Right cardiac atrium (tissue), 5 donors: ENCODE results near the gene PAMR1. TPM values are rescaled to one million over a fixed set of nuclear protein-coding genes. Genes with fewer than 3 reads are reported as not detected.

Experiments
- ATAC-seq, 2 donors: fragments of 200-7000 bp; cut with Tn5 transposase; one replicate each; pipeline versions ENCODE4 v1.8.0 to v1.9.1; 2020; ENCODE audit warnings: moderate library complexity in 2 of 2, mild to moderate bottlenecking in 1 of 2
- DNase-seq, 3 donors: peaks; one replicate each; pipeline ENCODE4 v3.0.0-alpha.2; 2020
- H3K27ac ChIP-seq: one replicate; pipeline ENCODE4 v1.5.1; 2013; ENCODE audit warnings: mild to moderate bottlenecking, low read length, control low read depth, moderate library complexity
- H3K27me3 ChIP-seq: one replicate; pipeline ENCODE4 v1.6.1; 2013; ENCODE audit not compliant: control insufficient read depth, insufficient read depth
- H3K4me1 ChIP-seq: one replicate; pipeline ENCODE4 v1.6.1; 2013; ENCODE audit warnings: low read length; ENCODE audit not compliant: control insufficient read depth, insufficient read depth
- H3K4me3 ChIP-seq: one replicate; pipeline ENCODE4 v1.5.1; 2013; ENCODE audit warnings: low read length, control low read depth
- H3K9me3 ChIP-seq: one replicate; pipeline ENCODE4 v1.6.1; 2013; ENCODE audit warnings: low read length; ENCODE audit not compliant: control insufficient read depth
- WGBS: extraction: QIAGEN DNeasy Blood & Tissue Kit; methylation state at CpG from one replicate; pipeline ENCODE4 v1.1.7; 2013; 5-methylcytosine and 5-hydroxymethylcytosine counted together
- intact Hi-C, 4 donors: fragments of 100-400 bp; cut with DNase I; formaldehyde crosslinking; loops; one replicate each; pipeline versions ENCODE4 v1.11.0 to v1.14.0; 2022 to 2023
- polyA plus RNA-seq: library from polyadenylated mRNA; stranded (reverse); fragments of 200-250 nt; gene quantifications from one replicate; pipeline ENCODE4 v1.2.3, GENCODE V29; 2013
- total RNA-seq, 4 donors: library from RNA; stranded (reverse); fragmentation: NEBNext Ultra II Directional; extraction: Animal tissue kit (Norgen Biotek cat#: 25700); gene quantifications; one replicate each; pipeline ENCODE4 v1.2.1, GENCODE V29; 2021
- donor health status: healthy with polysubstance abuse.
- donor health status: DM: no; HTN: yes; CAD: no.
- donor health status: DM: no; HTN: no; CAD: no.
- donor health status: DM: no; HTN: yes; CAD: no; lungs with severe emphysema.
- donor health status: DM: yes; HTN: yes; CAD: no.

The PAMR1 gene
- total and polyA plus RNA-seq, 5 donors: 5.7 to 23.6 (median 8.6) TPM

DNA sequence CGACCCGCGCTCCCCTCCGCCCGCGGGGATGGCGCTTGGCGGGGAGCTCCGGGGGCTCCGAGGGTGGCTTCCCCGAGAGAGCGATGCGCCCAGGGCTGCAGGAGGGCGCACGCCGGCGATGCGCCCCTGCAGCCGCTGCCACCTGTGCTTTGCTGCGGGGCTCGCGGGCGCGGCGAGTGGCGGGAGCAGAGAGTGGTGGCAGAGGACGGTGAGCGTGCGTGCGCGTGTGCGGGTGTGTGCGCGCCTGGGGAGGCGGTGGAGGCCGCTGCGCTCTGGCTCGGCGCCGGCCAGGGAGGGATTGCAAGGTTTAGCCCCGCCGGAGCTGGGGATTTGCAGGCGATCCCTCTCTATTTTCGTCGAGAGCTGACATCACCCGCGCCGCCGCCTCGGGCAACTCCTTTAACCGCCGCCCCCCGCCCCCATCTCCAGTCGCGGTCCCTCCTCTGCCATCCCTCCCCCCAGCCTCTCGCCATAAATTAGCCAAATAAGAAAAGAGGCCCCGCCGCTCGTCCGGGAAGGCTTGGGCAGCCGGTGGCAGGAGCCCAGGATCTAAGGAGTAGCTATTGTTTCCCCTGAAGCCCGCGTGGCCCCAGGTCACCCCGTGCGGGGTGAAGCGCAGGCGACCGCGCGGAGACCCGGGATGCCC is 106.1 kb downstream of the PAMR1 start, which contains the start of gene SLC1A2:
Gene SLC1A2, minus strand, starts transcription at position 375 of the 646 bp plus-strand sequence. CDS start 592 bp downstream, outside the sequence.
- intact Hi-C loops: no loop called here
- DNase-seq: peak; percentile 28 to 68 (median 60)
- H3K4me1 ChIP-seq: no peaks in the 10 kb centered on the region
- no peaks in the 10 kb centered on the region for H3K27me3 ChIP-seq
- H3K4me3 ChIP-seq: peak within 1 kb of the TSS; percentile 59
- peak; percentile 52 to 54 for ATAC-seq
- H3K27ac ChIP-seq: no peak within 1 kb of the TSS
- WGBS: under 1% methylated on average over 71 of the region's 71 CpGs
- no peaks in the 10 kb centered on the region for H3K9me3 ChIP-seq

DNA sequence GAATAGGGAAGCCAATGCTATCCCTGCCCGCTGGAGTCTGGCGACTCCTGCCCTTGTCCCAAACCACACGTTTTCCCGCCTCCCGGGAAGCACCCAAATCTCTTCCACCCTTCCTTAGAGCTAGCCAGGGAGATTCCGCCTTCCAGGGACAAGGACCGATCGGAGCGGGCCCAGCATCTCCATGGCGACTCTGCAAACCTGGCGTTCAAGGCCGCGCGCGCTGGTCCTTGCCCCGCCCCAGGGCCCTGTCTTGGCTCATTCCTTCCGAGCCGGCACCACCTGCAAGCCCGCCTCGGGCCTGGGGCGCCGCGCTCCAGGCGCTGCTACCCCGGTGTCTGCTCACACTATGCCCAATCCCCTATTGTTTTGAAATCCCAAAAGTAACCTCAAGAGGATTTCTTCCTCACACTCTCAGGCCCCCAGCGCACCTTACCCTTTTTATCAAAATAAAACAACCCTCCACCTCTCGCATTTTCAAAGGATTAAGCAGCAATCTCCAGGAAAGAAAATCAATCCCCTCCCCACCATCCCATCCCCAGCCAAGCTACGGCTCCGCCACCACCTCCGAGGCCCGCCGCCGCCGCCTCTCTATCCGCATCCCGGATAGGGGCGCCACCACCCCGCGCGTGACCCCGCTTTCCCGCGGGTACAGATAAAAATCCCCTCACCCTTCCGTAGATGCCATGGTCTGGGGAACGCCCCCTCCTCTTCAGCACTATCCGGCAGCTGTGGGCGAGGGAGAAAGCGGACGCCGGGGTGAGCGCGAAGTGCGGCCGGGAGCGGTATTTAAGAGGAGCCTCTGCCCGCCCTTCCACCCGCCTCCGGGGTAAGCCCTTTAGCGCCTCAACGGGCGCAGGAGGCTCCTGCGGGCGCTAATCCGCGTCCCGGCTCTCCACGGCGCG is 106.9 kb downstream of the PAMR1 start:
- no peaks in the 10 kb centered on the region for H3K4me1 ChIP-seq
- ATAC-seq (peak; percentile 37 to 39), DNase-seq (peak in 1 of 3 donors; percentile 48)
- no peaks in the 10 kb centered on the region for H3K9me3 ChIP-seq
- intact Hi-C loops: no loop called here
- H3K27me3 ChIP-seq: no peaks in the 10 kb centered on the region
- H3K4me3 ChIP-seq: peak overlapping the region; percentile 59
- WGBS: 9% methylated on average over 69 of the region's 69 CpGs
- no peak overlapping the region for H3K27ac ChIP-seq

DNA sequence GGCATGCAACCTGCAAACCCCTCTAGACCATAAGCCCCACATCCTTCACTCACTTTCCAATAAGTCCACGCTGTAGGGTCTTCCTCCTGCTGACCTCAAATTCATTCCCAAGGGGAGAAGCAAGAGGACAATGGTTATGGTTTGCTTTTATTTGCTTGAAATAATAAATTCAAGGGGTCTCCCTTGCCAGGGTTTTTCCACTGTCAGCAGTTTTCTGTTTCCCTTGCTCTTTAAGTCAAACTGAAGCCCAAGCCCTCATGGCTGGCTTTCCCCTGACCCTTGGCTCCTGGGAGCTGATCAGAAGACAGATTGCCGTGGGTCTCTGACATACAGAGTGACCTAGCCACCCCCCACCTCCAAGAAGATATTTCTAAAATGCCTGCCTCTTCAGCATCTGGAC is 109.9 kb downstream of the PAMR1 start:
- H3K27me3 ChIP-seq: no peaks in the 10 kb centered on the region
- intact Hi-C loops: no loop called here
- no peaks in the 10 kb centered on the region for H3K9me3 ChIP-seq
- H3K4me3 ChIP-seq: no peak overlapping the region
- 59% methylated on average over 2 of the region's 2 CpGs for WGBS
- no peaks in the 10 kb centered on the region for H3K4me1 ChIP-seq
- H3K27ac ChIP-seq: no peak overlapping the region
- ATAC-seq (no peak), DNase-seq (no peak)

DNA sequence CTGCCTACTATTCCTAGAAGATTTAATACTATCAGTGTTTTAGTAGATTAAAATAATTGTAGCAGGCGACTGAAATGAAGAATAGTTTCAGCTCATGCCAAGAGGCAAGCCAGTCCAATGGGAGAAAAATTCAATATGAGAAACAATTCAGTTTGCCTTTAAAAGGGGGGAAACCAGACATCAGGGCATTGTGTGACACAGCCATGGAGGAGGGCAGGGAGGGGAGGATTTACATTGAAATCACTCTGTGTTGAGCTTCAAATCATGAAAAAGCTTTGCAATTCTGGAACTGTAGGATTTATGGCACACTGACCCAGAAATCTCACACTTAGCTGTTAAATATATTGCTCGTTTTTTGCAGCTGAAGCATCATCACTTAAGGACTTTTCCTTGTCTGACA is 110.6 kb downstream of the PAMR1 start:
- ATAC-seq (no peak), DNase-seq (no peak)
- WGBS: 31% methylated on average over 2 of the region's 2 CpGs
- no peak overlapping the region for H3K27ac ChIP-seq
- intact Hi-C loops: no loop called here
- H3K4me3 ChIP-seq: no peak overlapping the region
- no peaks in the 10 kb centered on the region for H3K4me1 ChIP-seq
- H3K27me3 ChIP-seq: no peaks in the 10 kb centered on the region
- no peaks in the 10 kb centered on the region for H3K9me3 ChIP-seq

DNA sequence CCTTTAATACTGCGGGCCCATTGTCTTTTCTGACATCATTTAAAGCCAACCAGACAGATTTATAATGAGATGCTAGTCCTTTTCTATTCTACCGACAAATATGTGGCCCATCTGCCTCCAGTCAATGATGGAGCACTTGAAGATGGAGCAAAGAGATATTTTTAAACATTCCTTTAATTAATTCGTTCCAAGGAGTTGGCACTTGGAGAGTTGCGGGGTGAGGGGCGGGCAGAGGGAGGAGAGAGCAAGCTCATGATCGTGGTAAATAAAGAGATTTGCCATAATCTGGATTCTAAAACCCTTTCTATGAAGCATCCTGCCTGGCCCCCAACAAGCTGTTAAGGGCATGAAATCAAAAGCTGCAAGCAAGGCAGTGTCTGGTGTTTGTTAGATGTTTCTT is 111.1 kb downstream of the PAMR1 start:
- H3K27ac ChIP-seq: no peak overlapping the region
- intact Hi-C loops: no loop called here
- no peak for DNase-seq
- no peaks in the 10 kb centered on the region for H3K27me3 ChIP-seq
- WGBS: 71% methylated on average over 6 of the region's 6 CpGs
- no peaks in the 10 kb centered on the region for H3K9me3 ChIP-seq
- H3K4me3 ChIP-seq: no peak overlapping the region
- H3K4me1 ChIP-seq: no peaks in the 10 kb centered on the region
- no peak for ATAC-seq

DNA sequence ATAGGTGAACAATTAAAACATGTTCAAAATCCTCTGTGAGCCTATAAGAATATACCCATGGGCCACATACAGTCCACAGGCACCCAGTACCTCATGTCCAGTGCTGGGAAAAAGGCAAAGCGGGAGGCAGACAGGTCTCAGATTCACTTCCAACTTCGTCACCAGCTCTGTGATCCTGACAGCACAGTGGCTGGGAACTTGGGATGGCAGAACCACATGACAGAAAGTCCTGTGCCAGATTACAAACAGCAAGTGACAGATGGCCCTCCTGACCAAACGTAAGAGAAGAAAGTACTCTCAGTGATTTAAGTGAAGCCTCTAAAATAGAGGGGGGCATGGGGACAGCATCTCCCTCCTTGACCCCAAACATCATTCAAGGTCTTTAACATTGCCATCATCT is 111.8 kb downstream of the PAMR1 start:
- no peak overlapping the region for H3K4me3 ChIP-seq
- DNase-seq (no peak), ATAC-seq (peak in 1 of 2 donors; percentile 57)
- H3K4me1 ChIP-seq: no peaks in the 10 kb centered on the region
- 72% methylated on average over 3 of the region's 3 CpGs for WGBS
- no peaks in the 10 kb centered on the region for H3K9me3 ChIP-seq
- no peak overlapping the region for H3K27ac ChIP-seq
- H3K27me3 ChIP-seq: no peaks in the 10 kb centered on the region
- intact Hi-C loops: no loop called here

DNA sequence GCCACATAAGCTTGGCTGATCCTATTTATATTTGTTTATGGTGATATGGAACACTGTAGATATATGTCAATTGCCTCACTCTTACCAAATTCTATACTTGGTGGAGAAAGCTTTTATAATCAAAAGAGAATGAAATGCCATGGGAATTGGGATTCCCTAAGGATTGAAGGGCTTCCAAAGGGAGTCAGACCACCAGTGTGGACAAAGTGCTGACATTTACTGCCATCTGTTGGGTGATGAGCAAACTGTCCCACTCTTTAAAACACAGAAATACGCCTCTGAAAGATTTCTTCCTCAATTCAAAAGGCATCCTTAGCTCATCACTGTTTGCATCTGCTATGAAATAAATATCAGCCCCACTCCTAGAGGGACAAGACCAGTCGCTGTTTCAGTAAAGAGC is 113.1 kb downstream of the PAMR1 start:
- WGBS: 64% methylated on average over 2 of the region's 2 CpGs
- DNase-seq: no peak
- intact Hi-C loops: no loop called here

DNA sequence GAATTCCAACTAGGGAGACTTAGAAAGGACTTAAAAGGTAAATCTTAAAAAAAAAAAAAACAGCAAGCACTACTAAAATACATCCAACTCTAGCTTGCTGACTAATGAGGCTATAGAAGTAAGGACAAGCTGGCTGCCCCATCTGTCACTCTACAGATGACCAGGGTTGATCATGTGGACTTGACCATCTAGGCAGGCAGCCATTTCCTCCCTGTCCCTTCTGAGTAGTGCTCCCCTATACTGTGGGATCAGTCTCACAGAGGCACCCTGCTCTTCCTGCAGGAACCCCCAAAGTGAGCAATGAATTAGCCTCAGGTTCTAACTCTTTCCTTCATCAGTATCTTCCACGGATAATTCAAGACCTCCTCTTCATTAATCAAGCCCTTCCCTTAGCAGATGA is 118.4 kb downstream of the PAMR1 start:
- intact Hi-C loops: loop anchor here in 1 of 4 donors (10.0 kb wide), 1 partner anchor 822 kb away; no protein-coding TSS in a partner anchor
- H3K27ac ChIP-seq: no peak overlapping the region

More for the DNA sequence above, 113.1 kb downstream of the PAMR1 start:
- no peaks in the 10 kb centered on the region for H3K9me3 ChIP-seq
- H3K4me3 ChIP-seq: no peak overlapping the region
- no peaks in the 10 kb centered on the region for H3K4me1 ChIP-seq
- no peak overlapping the region for H3K27ac ChIP-seq
- H3K27me3 ChIP-seq: no peaks in the 10 kb centered on the region
- no peak for ATAC-seq

DNA sequence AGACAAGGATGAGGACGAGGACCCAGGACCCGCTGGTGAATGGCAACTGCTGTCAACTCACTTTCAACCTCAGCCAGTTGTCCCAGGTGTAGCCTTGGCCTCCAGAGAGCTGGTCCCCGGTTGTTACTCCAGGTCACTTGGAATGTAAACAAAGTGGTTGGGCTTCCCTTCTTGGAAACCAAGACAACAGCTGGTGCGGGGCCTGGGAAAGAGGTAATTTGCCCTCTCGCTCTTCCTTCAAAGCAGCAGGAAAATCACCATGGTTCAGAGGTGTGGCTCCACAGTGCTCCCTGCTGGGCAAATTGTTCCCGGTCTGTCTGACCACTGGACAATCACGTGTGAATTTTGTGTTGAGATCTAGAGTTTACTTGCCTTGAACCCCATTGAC is 121.0 kb downstream of the PAMR1 start:
- Histone ChIP-seq H3K27ac (no peak overlapping the region), H3K27me3 (no peaks in the 10 kb centered on the region), H3K4me1 (no peaks in the 10 kb centered on the region), H3K4me3 (no peak overlapping the region), H3K9me3 (no peaks in the 10 kb centered on the region)
- ATAC-seq (no peak), DNase-seq (peak in 2 of 3 donors; percentile 22 to 48)
- 46% methylated on average over 7 of the region's 7 CpGs for WGBS
- intact Hi-C loops: loop anchor here in 1 of 4 donors (10.0 kb wide), 1 partner anchor 820 kb away; no protein-coding TSS in a partner anchor

More for the DNA sequence above, 118.4 kb downstream of the PAMR1 start:
- ATAC-seq (no peak), DNase-seq (no peak)
- H3K9me3 ChIP-seq: no peaks in the 10 kb centered on the region
- no peaks in the 10 kb centered on the region for H3K27me3 ChIP-seq
- H3K4me1 ChIP-seq: no peaks in the 10 kb centered on the region
- H3K4me3 ChIP-seq: no peak overlapping the region
- 87% methylated on average over 1 of the region's 1 CpG for WGBS

DNA sequence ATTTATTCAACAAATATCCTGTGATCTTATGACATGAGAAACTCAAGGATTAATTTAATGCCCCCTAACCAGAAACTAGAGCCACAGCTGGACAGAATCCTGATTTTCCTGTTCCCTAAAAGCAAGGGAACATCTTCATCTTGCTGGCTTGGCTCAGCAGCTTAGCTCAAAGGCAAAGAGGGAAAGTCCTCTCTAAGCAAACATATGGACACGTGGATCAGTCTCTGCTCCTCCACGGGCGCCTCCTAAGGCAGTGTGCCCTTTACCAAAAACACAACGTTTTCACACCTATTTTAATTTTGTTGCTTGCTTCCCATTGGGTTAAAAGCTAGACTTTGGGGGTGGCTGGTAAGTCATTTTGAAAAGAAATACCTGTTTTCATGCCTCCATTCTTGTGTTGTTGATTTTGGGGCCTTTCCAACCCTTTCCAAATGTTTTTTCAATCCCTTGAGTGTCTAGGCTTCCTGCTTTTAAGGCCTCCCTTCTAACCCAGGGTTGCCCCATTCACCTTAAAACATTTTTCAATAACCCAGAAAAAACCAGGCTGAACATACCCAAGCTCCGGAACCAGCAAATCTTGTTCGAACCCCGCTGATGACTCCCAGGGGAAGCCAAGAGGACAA is 121.5 kb downstream of the PAMR1 start:
- Histone ChIP-seq H3K9me3 (no peaks in the 10 kb centered on the region), H3K4me3 (no peak overlapping the region), H3K4me1 (no peaks in the 10 kb centered on the region), H3K27ac (no peak overlapping the region), H3K27me3 (no peaks in the 10 kb centered on the region)
- intact Hi-C loops: loop anchor here in 1 of 4 donors (10.0 kb wide), 1 partner anchor 819 kb away; no protein-coding TSS in a partner anchor
- 83% methylated on average over 7 of the region's 7 CpGs for WGBS
- DNase-seq: no peak
- ATAC-seq: no peak
